CD4-positive, alpha-beta T cell treated with Interleukin-21 for 1 hour (primary cell): Measurements from ENCODE around the gene DUSP1.
"Not testable (repeated sequence)": the region's sequence is repeated elsewhere in the genome, so short reads cannot be mapped to it uniquely, and the experiment has no call there.

Source experiments
- DNase-seq: peaks from one replicate; pipeline ENCODE4 v3.0.0-alpha.2; 2020

The DUSP1 gene, protein sequence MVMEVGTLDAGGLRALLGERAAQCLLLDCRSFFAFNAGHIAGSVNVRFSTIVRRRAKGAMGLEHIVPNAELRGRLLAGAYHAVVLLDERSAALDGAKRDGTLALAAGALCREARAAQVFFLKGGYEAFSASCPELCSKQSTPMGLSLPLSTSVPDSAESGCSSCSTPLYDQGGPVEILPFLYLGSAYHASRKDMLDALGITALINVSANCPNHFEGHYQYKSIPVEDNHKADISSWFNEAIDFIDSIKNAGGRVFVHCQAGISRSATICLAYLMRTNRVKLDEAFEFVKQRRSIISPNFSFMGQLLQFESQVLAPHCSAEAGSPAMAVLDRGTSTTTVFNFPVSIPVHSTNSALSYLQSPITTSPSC

GRCh38 chr5:172770675-172771438 lies at the start of gene DUSP1:
DUSP1 (minus strand) TSS chr5:172771195; CDS start chr5:172770952, 243 bp downstream.
- peak; percentile 98 for DNase-seq

- DNase-seq = no peak
These were observed 49.2 kb upstream of the DUSP1 start for GRCh38 chr5:172820046-172820767.

DNA sequence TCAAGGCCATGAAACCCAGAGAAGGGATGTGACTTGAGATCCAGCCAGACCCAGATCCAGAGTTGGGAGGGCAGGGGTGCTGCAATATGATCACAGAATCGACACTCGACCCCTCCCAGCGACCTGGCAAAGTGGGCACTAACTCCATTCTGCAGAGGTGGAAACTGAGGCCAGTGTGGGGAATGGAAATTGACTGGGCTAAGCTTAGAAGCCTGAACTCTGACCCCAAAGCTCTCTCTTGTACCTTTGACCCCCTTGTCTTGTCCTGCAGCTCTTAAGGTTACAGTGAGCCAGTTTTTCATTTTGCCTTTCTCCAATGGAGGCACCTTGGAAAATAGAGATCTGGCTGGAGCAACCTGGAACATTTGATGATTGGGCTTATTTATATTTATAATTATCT lies 48.6 kb upstream of the DUSP1 start:
- no peak for DNase-seq

DNA sequence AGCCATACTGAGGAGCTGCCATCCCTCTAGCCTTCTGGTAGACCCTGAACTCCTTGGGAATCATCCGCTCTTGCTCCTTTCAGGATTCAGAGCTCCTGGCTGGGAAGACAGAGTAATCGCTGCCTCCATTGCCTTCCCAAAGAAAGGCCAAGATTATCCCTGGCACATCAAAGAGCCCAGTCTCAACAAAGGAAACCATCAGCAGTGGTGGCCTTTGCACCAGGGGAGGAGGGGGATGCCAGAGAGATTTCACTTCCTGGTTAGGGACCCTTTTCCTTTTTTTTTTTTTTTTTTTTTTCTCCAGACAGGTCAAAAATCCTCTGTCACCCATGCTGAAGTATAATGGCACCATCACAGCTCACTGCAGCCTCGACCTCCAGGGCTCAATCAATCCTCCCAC lies 47.1 kb upstream of the DUSP1 start:
- DNase-seq = no peak

- no peak for DNase-seq
These were observed 46.7 kb upstream of the DUSP1 start for GRCh38 chr5:172817664-172818063.

GRCh38 chr5:172816925-172817562 lies 46.0 kb upstream of the DUSP1 start:
- DNase-seq = no peak

GRCh38 chr5:172815631-172816030 lies 44.6 kb upstream of the DUSP1 start:
- DNase-seq = no peak

GRCh38 chr5:172810996-172811395 lies 40.0 kb upstream of the DUSP1 start:
- DNase-seq = not testable (repeated sequence)

DNA sequence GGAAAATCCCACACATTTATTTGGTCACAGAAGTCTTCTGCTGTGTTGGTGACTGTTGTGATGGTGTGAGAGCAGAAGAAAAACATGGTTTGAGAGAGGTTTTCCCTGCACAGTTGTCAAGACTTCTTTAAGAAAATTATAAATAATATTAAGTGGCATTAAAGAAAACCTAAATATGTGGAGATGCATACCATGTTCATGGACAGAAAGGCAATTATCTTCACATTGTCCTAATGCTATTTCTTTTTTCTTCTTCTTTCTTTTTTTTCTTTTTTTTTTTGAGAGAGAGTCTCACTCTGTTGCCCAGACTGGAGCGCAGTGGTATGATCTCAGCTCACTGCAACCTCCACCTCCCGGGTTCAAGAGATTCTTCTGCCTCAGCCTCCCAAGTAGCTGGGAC lies 38.8 kb upstream of the DUSP1 start:
- no peak for DNase-seq

DNA sequence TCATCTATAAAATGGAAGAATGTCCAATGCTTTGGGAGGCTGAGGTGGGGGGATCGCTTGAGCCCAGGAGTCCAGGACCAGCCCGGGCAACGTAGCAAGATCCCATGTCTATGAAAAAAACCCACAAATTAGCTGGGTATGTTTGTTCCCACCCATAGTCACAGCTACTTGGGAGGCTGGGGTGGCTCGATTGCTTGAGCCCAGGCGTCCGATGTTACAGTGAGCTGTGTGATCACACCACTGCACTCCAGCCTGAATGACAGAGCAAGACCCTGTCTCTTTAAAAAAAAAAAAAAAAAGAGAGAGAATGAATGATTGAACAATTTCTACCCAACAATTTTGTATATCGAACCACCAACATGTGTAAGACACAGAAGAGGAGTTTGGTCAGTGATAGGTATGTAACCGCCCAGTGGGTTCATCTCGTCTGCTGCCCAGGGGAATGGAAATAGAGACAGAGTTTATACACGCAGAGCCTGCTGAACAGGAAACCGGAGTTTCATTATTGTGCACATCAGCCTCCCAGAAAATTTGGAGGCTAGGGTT lies 36.8 kb upstream of the DUSP1 start:
- no peak for DNase-seq

- peak; percentile 94 for DNase-seq
These were observed 36.1 kb upstream of the DUSP1 start for GRCh38 chr5:172806897-172807672.

DNA sequence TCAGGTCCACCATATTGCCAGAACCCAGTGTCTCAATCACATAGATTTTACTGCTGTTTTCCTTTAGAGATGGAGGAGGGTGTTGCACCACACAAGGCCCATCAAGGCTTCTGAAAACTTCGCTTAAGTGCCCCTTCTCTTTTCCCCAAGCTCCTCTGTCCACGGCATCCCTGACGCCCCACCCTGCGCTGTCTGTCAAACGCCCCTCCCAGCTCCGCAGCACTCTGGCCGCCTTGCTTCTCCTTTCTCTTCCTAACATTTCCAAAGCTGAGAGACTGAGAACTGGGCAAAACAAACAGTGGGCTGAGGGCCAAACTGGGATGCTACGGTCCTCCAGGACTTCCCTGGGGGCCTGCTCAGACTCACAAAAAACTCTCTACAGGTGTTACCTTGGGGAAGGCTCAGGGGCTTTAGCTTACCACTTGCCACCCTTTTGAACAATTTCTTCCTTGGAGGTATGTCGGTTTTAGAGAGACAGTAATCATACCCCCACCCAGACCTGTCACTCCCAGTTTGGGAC lies 34.8 kb upstream of the DUSP1 start:
- DNase-seq = no peak

DNA sequence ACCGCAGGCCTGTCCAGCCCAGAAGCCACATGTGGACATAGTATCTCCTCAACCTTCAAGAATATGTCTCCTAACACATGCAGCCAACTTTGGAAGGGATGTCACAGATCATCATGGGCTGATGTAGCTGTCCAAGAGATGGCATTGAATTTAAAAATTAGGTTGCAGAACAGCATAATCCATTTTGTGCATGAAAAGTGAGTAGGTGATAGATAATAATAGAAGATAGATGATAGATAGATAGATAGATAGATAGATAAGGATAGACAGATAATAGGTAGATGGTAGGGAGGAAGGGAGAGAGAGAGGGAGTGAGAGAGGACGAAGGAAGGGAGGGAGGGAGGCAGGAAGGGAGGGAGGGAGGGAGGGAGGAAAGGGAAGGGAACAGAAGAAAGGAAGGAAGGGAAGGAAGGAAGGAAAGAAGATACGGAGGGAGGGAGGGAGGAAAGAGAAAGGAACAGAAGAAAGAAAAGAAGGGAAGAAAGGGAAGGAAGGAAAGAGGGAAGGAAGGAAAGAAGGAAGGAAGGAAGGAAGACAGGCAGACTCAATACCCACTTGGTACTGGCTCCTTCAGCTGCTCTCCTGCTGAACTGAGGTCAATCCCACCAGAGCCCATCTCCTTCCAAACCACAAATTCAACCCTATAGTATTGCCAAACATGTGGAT lies 34.2 kb upstream of the DUSP1 start:
- DNase-seq = no peak

DNA sequence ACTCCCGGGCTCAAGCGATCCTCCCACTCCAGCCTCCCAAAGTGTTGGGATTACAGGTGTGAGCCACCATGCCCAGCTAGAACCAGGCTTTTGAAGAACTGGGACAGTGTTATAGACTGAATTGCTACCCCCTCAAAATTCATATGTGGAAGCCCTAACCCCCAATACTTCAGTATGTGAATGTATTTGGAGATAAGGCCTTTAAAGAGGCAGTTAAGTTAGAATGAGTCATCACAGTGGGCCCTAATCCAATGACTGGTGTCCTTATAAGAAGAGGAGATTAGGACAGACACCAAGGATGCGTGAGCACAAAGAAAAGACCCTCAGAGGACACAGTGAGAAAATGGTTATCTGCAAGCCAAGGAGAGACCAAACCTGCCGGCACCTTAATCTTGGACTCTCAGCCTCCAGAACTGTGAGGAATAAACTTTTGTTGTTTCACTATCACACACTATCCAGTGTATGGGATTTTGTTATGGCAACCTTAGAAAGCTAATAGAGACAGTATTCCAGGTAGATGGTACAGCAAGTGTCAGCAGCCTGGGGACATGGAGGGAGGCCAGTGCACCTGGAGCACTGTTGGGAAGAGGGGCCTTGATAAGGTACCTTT lies 31.7 kb upstream of the DUSP1 start:
- no peak for DNase-seq

DNA sequence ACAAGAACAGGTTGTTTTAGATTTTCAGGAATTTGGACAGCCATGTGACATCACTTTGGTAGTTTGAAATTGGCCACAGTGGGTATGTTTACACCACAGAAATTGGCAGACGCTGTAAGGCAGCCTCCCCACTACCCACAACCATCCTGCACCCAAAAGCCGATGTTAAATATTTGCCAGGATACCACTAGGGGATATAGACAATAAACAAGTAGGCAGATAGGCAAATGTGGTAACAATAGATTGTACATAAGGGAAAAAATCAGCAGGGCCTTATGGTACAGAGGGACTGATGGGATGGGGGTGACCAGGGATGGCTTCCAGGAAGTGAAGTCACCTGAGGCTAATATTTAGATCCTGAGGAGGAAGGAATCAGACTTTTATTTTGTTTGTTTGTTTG lies 31.1 kb upstream of the DUSP1 start:
- no peak for DNase-seq

GRCh38 chr5:172801179-172801671 lies 30.2 kb upstream of the DUSP1 start:
- no peak for DNase-seq

GRCh38 chr5:172800088-172800551 lies 29.1 kb upstream of the DUSP1 start:
- DNase-seq = peak; percentile 45

DNA sequence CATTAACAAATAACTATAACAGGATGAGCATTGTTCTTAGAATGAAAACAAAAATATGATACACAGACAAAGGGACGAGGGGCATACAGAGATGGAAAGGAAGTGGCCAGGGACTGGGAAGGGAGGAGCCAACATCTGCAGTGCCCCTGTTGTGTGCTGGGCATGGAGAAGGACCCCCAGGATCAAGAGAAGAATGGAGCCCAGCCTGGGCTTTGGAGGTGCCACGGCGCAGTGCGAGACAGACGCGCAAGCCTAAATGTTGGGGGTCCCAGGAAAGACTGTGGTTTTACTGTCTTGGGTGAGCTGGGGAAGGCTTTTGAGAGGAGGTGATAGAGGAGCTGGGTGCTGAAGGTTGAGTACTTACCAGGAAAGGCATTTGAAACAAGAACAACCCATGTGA lies 28.4 kb upstream of the DUSP1 start:
- no peak for DNase-seq

- peak; percentile 34 for DNase-seq
These were observed 27.6 kb upstream of the DUSP1 start for GRCh38 chr5:172798422-172799215.
